ENCODE measurements around the gene SYNDIG1. TPM values are rescaled to one million over a fixed set of nuclear protein-coding genes. Genes with fewer than 3 reads are reported as not detected.

The SYNDIG1 gene
- total RNA-seq, 4 donors from 2014 or later: 8.3 to 12.4 (median 10.2) TPM

- no peaks in the 10 kb centered on the region for H3K27me3 ChIP-seq
- H3K4me1 ChIP-seq: no peaks in the 10 kb centered on the region
- DNase-seq: no peak
- WGBS, 2 donors: 64 to 70% methylated on average over 2 of the region's 2 CpGs
- H3K27ac ChIP-seq: no peak overlapping the region
- TF ChIP-seq POLR2A (IDR thresholded peaks at IDR 0.05): no peak
- TF ChIP-seq, protein P1, sequence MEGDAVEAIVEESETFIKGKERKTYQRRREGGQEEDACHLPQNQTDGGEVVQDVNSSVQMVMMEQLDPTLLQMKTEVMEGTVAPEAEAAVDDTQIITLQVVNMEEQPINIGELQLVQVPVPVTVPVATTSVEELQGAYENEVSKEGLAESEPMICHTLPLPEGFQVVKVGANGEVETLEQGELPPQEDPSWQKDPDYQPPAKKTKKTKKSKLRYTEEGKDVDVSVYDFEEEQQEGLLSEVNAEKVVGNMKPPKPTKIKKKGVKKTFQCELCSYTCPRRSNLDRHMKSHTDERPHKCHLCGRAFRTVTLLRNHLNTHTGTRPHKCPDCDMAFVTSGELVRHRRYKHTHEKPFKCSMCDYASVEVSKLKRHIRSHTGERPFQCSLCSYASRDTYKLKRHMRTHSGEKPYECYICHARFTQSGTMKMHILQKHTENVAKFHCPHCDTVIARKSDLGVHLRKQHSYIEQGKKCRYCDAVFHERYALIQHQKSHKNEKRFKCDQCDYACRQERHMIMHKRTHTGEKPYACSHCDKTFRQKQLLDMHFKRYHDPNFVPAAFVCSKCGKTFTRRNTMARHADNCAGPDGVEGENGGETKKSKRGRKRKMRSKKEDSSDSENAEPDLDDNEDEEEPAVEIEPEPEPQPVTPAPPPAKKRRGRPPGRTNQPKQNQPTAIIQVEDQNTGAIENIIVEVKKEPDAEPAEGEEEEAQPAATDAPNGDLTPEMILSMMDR (IDR thresholded peaks at IDR 0.05): no peak
- intact Hi-C loops (cut with DNase I): no loop called here
- no peaks in the 10 kb centered on the region for H3K9me3 ChIP-seq
- no peak overlapping the region for H3K4me3 ChIP-seq (replicated peaks in 1 of 3)
- H3K36me3 ChIP-seq: no peaks in the 10 kb centered on the region
Observed at GRCh38 chr20:24609757-24610156, 140.3 kb downstream of the SYNDIG1 start.

GRCh38 chr20:24610341-24611115 lies 141.1 kb downstream of the SYNDIG1 start:
- 81 to 87% methylated on average over 16 of the region's 16 CpGs for WGBS, 2 donors
- Histone ChIP-seq H3K4me3 (replicated peaks in 1 of 3) (no peak overlapping the region), H3K4me1 (no peaks in the 10 kb centered on the region), H3K36me3 (no peaks in the 10 kb centered on the region), H3K27me3 (no peaks in the 10 kb centered on the region), H3K27ac (no peak overlapping the region), H3K9me3 (no peaks in the 10 kb centered on the region)
- intact Hi-C loops (cut with DNase I): no loop called here
- no peak for DNase-seq
- TF ChIP-seq POLR2A (IDR thresholded peaks at IDR 0.05): no peak
- TF ChIP-seq, protein P1 (IDR thresholded peaks at IDR 0.05): no peak

DNA sequence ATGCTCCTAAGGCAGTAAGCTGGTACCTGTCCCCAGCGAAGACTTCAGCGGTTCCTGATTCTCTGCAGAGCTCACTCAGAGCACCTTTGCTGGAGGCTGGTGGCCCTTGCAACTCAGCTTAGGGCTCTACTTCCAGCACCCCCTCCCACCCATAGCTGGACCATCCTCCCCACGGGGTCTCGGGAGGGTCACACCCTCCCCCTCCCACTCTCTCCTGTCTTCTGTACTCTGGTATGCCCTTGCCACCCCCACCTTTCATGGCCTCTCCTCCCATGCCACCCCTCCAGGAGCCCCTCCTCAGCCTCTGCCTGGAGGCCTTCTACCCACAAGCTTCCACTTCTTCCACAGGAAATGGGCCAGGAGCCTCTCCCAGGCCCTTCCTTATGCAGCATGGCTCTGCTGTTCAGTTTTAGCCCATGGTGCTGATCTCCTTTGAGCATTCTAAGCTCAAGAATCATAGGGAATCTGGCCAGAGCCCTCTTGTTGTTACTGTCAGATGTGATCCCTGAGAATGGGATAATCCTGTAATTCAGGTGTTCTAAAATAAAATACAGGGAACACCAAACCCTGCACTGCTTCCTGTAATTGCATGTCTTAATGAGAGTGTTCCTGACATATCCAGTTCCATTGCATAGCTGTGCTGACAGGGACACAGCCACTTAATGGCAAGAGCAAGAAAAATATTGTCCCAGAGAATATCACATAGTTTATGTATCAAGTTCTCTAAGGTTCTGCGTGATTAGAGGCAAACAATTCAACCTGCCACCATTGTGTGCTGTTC lies 142.1 kb downstream of the SYNDIG1 start:
- Histone ChIP-seq H3K4me1 (no peaks in the 10 kb centered on the region), H3K27ac (no peak overlapping the region), H3K4me3 (replicated peaks in 1 of 3) (no peak overlapping the region), H3K9me3 (no peaks in the 10 kb centered on the region), H3K36me3 (no peaks in the 10 kb centered on the region), H3K27me3 (no peaks in the 10 kb centered on the region)
- WGBS, 2 donors: 91 to 94% methylated on average over 5 of the region's 5 CpGs
- intact Hi-C loops (cut with DNase I): no loop called here
- no peak for DNase-seq
- TF ChIP-seq POLR2A (IDR thresholded peaks at IDR 0.05): no peak
- TF ChIP-seq, protein P1 (IDR thresholded peaks at IDR 0.05): no peak

GRCh38 chr20:24612799-24613775 lies 143.7 kb downstream of the SYNDIG1 start:
- Histone ChIP-seq H3K27ac (no peak overlapping the region), H3K4me1 (no peaks in the 10 kb centered on the region), H3K36me3 (no peaks in the 10 kb centered on the region), H3K4me3 (replicated peaks in 1 of 3) (no peak overlapping the region), H3K9me3 (no peaks in the 10 kb centered on the region), H3K27me3 (no peaks in the 10 kb centered on the region)
- 90 to 95% methylated on average over 15 to 16 of the region's 16 CpGs for WGBS, 2 donors
- intact Hi-C loops (cut with DNase I): no loop called here
- no peak for DNase-seq
- TF ChIP-seq, protein P1 (IDR thresholded peaks at IDR 0.05): no peak
- no peak for TF ChIP-seq POLR2A (IDR thresholded peaks at IDR 0.05)
